HL-60 (cell line): ENCODE results near the gene GSTM2.

Experiments used
- GABPA ChIP-seq: IDR thresholded peaks from 2 replicates; pipeline ENCODE4 v1.6.1; 2012; ENCODE audit warnings: low read depth
- POLR2AphosphoS5 ChIP-seq: IDR thresholded peaks from 2 replicates; pipeline ENCODE4 v1.6.1; 2012; ENCODE audit warnings: low read depth
- TF ChIP-seq, protein P1 (sequence below): IDR thresholded peaks from one replicate; pipeline ENCODE4 v1.5.1; 2011; ENCODE audit warnings: low read length, control low read depth, inconsistent platforms; ENCODE audit not compliant: insufficient read depth
- TF ChIP-seq, protein P2 (sequence below): IDR thresholded peaks from 2 replicates; pipeline ENCODE4 v1.6.1; 2012; ENCODE audit warnings: low read depth; ENCODE audit not compliant: insufficient replicate concordance

DNA sequence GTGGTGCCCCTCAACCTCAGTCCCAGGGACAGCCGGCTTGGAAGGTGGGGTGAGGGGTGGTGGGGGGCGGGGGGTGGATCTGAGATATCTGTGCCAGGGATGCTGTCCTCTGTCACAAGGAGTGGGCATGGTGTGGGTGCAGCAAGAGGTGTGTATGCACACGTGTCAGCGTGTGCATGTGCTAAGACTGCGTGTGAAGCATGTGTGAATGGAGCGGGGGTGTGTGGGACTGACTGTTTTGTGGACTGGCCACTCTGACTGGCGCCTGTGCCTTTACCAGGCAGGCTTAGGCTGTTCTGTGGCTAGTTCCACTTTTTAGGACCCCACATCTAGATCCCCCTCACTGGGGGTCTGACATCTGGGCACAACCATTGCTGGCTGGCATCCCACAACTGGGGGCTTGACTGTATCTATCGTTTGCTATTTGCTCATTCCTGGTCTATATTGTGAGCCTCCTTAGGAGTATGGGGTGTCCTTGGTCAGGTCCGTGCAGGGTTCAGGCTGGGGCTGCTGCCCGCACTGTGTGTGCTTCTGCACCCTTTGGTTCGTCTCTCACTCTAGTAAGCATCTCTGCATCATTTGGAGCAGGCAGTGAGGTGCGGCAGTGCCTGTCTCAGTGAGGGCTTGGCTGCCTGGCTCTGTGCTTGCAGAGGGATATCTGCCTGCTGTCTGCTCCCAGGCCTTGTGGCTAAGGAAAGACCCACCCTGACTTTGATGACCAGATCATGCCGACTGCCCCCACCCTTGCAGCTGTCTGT, 46.3 kb upstream of the GSTM2 start:
- TF ChIP-seq, protein P1, sequence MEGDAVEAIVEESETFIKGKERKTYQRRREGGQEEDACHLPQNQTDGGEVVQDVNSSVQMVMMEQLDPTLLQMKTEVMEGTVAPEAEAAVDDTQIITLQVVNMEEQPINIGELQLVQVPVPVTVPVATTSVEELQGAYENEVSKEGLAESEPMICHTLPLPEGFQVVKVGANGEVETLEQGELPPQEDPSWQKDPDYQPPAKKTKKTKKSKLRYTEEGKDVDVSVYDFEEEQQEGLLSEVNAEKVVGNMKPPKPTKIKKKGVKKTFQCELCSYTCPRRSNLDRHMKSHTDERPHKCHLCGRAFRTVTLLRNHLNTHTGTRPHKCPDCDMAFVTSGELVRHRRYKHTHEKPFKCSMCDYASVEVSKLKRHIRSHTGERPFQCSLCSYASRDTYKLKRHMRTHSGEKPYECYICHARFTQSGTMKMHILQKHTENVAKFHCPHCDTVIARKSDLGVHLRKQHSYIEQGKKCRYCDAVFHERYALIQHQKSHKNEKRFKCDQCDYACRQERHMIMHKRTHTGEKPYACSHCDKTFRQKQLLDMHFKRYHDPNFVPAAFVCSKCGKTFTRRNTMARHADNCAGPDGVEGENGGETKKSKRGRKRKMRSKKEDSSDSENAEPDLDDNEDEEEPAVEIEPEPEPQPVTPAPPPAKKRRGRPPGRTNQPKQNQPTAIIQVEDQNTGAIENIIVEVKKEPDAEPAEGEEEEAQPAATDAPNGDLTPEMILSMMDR: no peak
- TF ChIP-seq GABPA (no peak), POLR2AphosphoS5 (no peak)
- TF ChIP-seq, protein P2, sequence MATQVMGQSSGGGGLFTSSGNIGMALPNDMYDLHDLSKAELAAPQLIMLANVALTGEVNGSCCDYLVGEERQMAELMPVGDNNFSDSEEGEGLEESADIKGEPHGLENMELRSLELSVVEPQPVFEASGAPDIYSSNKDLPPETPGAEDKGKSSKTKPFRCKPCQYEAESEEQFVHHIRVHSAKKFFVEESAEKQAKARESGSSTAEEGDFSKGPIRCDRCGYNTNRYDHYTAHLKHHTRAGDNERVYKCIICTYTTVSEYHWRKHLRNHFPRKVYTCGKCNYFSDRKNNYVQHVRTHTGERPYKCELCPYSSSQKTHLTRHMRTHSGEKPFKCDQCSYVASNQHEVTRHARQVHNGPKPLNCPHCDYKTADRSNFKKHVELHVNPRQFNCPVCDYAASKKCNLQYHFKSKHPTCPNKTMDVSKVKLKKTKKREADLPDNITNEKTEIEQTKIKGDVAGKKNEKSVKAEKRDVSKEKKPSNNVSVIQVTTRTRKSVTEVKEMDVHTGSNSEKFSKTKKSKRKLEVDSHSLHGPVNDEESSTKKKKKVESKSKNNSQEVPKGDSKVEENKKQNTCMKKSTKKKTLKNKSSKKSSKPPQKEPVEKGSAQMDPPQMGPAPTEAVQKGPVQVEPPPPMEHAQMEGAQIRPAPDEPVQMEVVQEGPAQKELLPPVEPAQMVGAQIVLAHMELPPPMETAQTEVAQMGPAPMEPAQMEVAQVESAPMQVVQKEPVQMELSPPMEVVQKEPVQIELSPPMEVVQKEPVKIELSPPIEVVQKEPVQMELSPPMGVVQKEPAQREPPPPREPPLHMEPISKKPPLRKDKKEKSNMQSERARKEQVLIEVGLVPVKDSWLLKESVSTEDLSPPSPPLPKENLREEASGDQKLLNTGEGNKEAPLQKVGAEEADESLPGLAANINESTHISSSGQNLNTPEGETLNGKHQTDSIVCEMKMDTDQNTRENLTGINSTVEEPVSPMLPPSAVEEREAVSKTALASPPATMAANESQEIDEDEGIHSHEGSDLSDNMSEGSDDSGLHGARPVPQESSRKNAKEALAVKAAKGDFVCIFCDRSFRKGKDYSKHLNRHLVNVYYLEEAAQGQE: no peak
